Measurements from ENCODE around the gene CCNG2.

The CCNG2 gene

GRCh38 chr4:77146186-77147078 is 10.6 kb upstream of the CCNG2 start:
- no peak for DNase-seq

DNA sequence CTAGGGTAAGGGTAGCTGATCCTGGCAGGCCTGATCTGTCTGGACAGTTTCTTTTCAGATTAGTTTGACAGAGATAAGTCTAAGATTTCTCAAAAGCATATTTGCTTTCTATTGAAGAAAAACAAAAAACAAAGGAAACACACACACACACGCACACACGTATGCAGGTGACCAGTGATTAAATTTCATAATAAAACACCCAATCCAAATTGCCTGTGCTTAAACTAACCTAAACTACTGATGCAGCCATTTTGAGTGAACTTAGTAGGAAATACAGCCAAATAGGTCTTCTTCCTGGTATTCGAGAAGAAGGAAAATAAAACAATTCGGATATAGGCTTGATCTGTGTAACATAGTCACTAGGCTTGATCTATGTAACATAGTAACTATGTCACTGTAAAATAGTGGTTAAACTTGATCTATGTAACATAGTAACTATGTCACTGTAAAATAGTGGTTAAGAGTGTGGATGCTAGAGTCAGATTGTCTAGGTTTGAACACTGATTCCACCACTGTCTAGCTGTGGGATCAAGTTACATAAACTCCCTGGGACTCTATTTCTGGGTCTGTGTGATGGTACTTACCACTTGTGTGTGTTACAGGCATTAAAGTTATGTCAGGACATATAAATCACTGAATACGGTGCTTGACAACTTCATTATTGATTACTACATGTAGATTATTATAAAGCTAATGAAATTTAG is 9.8 kb upstream of the CCNG2 start:
- no peak for DNase-seq

DNA sequence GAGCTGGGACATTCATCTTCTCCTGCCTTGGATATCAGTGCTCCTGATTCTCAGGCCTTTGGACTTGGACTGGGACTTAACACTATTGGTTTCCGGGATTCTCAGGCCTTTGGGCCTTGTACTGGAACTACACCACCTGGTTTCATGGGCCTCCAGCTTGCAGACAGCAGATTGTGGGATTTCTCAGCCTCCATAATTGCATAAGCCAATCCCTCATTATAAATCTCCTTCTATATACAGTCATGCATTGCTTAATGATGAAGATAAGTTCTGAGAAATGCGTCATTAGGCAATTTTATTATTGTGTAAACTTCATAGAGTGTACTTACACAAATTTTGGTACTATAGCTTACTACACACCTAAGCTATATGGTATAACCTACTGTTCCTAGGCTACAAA is 8.9 kb upstream of the CCNG2 start:
- no peak for DNase-seq

GRCh38 chr4:77149789-77150188 is 7.2 kb upstream of the CCNG2 start:
- DNase-seq = no peak

GRCh38 chr4:77151241-77151640 is 5.8 kb upstream of the CCNG2 start:
- no peak for DNase-seq

DNA sequence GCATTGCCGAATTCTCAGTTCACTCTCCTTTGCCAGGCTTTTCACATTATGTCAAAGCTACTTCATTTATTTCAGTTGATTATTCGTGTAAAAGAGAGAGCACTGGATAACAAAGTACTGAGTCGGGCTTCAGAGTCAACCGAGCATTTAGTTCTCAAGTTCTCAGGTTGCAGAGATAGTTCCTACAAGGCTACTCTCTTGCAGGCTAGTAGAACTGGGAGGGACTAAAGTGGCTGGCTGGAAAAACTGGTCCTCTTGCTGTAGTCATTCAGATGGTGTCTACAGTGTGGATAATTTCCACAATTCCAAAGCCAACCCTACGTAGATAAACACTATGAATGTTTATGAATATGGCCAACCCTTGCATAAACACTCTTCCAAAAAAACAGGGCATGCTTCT is 4.6 kb upstream of the CCNG2 start:
- no peak for DNase-seq

GRCh38 chr4:77153006-77153405 is 4.0 kb upstream of the CCNG2 start:
- no peak for DNase-seq

DNA sequence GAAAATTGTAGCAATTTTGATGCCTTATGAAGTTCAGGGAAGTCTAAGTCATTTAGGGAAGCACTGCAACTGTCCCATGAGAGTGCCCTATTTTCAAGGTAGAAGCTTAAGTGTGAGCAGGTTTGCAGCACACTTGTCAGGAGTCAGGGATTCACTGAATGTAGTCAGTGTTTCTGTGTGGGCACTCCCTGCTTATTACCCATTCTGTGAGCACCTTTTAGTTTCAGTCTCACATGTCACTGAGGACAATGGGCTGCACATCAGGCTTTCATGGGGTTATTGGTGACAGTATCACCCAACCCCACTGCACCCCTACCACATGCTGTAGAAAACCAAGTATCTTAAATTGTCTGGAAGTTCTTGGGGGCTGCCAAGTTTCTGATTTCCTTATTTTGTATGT is 2.9 kb upstream of the CCNG2 start:
- no peak for DNase-seq

DNA sequence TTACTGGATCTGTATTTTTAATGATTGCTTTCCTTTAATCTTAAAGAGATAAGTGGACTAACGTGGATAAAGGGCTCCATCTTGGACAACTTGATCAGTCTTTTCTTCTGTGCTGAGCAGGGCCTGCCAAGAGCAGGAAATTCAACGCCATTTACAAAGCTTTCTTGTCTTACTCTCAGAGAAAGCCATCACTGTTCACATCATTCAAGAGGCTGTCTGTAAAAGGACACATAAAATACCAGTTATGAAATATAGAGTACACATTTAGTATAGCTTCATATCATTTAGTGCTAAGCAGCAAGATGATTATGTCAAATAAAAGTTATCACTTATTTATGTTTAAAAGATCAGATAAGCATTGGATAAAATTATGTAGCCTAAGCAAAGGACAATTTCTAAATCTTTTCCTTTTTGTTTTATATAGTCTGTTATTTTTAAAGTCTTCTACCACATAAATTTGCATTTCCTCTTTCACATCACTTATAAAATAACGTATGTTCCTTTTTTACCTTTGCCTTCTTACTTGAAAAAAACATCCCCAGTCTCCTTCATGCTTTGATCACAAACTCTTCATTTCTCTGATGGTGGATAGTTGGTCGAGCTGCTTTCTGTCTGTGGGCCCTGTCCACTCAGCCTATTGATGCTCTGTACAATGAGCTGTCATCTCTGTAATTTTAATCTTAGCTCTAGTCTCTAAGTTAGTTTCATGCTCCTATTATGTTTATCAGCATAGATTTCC is 2.1 kb upstream of the CCNG2 start:
- DNase-seq = peak in 9 of 51 donors; percentile 1 to 41 (median 6)

DNA sequence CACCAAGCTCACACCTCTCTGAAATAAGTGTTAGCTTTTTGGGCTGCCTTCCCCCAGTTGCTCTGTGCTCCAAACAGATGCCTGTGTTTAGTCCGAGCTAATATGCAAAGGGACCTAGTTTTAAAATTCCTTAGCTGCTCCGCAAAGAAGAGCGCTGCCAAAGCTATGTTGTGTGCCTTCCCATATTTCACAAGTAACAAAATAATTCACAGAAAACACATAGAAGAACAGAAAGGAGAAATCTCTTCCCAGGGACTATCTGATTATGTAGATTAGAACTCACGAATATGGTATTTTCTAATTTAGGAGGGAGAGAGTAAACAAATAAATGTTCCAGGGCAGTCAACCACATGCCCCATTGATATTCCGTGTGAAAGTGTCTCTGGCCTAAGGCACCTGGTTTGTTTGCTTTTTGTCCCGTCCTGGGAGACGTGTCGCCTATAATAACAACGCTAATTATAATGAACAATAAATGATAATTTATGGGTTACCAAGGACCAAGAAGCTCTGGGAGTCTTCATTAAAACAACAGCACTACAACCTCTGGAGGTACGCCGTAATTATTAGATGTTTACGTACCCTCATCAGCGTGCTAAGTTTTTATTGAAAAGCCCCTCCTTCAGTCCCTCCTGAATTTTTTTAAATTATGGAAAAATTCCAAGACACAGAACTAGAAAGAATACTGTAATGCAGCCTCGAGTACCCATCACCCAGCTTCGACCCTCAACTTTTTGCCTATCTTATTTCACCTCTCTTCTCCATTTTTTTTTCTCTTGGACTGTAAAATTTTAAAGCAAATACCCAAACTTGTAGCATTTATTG is 1.2 kb upstream of the CCNG2 start:
- peak in 3 of 51 donors; percentile 1 to 41 (median 15) for DNase-seq

GRCh38 chr4:77156533-77156911 is 485 bp upstream of the CCNG2 start:
- DNase-seq = peak in 50 of 51 donors; percentile 81 to 99 (median 95)

GRCh38 chr4:77157859-77158486 is 966 bp downstream of the CCNG2 start:
- DNase-seq = peak; percentile 46 to 91 (median 81)

GRCh38 chr4:77158487-77158861 is 1.5 kb downstream of the CCNG2 start:
- peak in 1 of 51 donors; percentile 40 for DNase-seq

DNA sequence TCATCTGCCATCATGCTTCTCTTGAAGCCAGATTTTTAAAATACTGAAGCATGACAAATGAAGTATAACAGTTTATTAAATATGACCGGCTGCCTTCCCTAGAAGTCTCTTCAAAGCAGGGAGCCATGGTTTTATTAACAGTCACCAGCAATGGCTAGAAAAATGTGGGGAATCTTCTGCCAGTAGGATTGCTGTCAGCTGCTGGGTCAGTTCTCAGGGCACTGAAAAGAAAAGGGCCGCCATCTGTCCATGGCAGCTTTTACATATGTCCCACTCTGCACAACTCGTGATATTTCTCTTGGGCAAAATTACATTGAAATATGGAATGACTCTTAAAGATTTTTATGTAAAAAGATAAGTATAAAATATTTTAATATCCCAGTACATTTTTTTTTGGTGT is 2.8 kb downstream of the CCNG2 start:
- DNase-seq = no peak

DNA sequence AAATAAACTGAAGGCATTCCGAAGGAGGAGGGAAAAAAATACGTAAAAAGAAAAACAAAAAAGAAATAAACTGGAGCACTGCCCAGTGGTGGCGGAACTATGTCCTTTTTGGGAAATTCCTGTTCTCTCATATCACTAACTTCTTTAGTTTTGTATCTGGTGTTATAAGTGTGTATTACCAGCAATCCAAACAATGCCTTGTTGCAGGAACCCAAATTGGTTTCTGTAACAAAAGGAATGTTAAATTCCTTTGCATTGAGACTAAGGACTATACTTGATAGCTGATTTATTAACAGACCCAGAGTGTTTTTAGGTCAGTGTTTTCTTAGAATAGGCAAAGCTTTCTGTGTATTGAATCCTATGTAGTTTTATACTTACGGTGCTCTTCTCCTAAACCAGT is 6.6 kb downstream of the CCNG2 start:
- no peak for DNase-seq

DNA sequence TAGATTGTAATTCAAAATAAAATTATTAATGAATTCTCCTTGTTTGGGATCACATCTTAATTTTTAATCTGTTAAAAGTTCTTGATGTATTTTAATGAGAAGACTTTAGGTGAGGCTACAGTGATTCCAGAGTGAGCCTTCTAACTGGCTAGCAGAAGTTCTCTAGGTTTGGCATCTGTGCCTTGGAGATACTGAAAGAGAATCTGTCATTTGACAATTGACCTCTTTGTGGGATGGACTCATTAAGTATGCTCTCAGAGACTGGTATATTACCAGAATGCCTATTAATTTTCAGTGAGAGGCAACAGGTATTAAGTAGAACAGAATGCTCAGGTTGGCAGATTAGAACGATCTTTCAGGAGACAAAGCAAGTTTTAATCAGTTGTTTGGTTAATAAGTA is 10.2 kb downstream of the CCNG2 start:
- no peak for DNase-seq

DNA sequence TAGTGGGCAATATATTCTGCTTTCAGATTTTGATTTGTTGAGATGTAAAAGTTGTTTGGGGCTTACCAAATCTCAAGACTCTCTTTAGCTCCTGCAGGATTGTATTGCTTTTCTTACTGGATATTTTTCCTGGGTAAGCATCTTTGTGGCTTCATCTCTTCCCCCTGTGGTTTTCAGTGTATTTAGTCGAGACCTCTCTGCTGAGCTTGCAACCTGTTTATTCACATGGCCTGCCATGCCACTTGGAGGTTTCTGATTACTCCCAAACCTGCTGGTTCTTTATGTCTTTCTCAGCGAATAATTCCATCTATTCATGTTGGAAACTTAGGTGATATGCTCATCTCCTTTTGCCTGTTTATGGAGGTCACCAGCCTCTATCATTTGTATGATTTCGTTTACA is 10.9 kb downstream of the CCNG2 start:
- no peak for DNase-seq

DNA sequence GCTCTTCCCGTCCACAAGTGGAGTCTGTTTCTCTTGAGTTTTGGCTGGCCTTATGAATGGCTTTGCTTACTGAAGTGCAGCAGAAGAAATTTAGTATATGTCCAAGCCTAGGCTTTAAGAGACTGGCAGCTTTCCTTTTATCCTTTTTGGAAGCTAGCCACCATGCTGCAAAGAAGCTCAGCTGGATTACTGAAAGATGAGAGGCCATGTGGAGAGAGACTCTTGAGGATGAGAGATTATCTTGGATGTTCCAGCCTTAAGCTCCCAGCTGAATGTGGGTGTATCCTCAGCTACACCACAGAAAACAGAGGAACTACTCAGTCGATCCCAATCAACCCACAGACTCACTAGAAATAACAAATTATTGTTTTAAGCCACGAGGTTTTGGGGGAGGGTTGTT is 12.5 kb downstream of the CCNG2 start:
- no peak for DNase-seq

- DNase-seq = no peak
Observed at GRCh38 chr4:77170926-77171325, 13.9 kb downstream of the CCNG2 start.

DNA sequence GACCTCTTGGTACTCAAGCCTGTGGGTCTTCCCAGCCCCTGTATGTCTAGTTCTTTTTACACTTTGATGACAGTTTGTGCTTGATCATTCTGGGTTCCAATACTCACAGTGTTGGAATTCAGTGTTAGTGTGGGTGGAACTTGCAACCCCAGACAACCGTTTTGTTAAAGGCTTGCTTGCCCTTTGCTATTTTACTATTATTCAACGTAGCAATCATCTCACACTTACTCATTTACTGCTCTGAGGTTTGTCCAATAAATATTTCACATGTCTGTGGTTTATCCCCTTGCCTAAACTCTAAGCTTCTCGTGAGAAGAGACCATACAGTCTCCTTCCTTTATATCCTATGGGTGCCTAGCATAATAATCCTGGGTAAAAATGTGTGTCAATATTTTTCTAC is 15.3 kb downstream of the CCNG2 start:
- no peak for DNase-seq

DNA sequence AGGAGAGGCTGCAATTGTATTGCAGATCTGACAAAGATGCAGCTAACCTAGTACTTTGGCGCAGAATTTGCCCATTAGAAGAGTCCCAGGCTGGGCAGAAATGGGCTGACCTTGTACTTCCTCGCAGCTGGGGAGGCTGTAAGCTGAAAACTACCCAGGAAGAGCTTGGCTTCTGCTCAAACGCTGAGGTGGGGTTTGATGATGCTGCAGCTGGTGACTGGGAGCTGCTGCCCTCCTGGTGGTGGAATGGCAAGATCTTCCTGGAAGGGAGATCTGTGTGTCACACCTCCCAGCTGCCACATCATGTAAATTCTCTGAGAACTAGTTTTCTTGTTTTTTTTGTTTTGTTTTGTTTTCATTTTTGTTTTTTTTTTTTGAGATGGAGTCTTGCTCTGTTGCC is 17.4 kb downstream of the CCNG2 start:
- DNase-seq = no peak

Measured in hypothalamus (tissue), 51 donors.